ENCODE results near the gene SLAIN1. TPM values are rescaled to one million over a fixed set of nuclear protein-coding genes. Genes with fewer than 3 reads are reported as not detected.

The SLAIN1 gene
- polyA plus RNA-seq, 2 of the 4 experiments (the other 2 are of a cell fraction) = 0.43 to 3.6 TPM

- no peak for TF ChIP-seq KDM5A (IDR thresholded peaks at IDR 0.05)
- no peak for TF ChIP-seq EHF (CRISPR knock-in tag; IDR thresholded peaks at IDR 0.05)
- TF ChIP-seq MAZ (IDR thresholded peaks at IDR 0.05; ENCODE audit: borderline replicate concordance, low read depth, low read length) = no peak
- no peak for TF ChIP-seq HDAC2 (IDR thresholded peaks at IDR 0.05)
- no peak for TF ChIP-seq CBX2 (IDR thresholded peaks at IDR 0.05; ENCODE audit: borderline replicate concordance, low read depth)
- TF ChIP-seq RFX5 (IDR thresholded peaks at IDR 0.05) = no peak
- TF ChIP-seq HOXB13 (CRISPR knock-in tag; IDR thresholded peaks at IDR 0.05; ENCODE audit: low read depth) = no peak
- TF ChIP-seq FOSL2 (IDR thresholded peaks at IDR 0.05) = no peak
- no peak for TF ChIP-seq FOSL2 (CRISPR knock-in tag; IDR thresholded peaks at IDR 0.05)
- no peak for TF ChIP-seq CEBPB (IDR thresholded peaks at IDR 0.05)
- TF ChIP-seq TP53 (CRISPR knock-in tag; IDR thresholded peaks at IDR 0.05) = no peak
- TF ChIP-seq HMGXB4 (CRISPR knock-in tag; IDR thresholded peaks at IDR 0.05; ENCODE audit: borderline replicate concordance) = no peak
- FAIRE-seq = no peak
- no peak for ATAC-seq
- H3K4me2 ChIP-seq = no peak overlapping the region
- 0% methylated on average over 1 of the region's 1 CpG for WGBS (ENCODE audit: missing lambda C conversion rate)
- no peak overlapping the region for H3K4me3 ChIP-seq
- no peak for DNase-seq (ENCODE audit: low read depth in 1 of 2, low spot score in 1 of 2)
- ChIA-PET POLR2A (no interaction called here), CTCF (no interaction called here)
- H3K9me3 ChIP-seq = no peaks in the 10 kb centered on the region
- H3K27ac ChIP-seq = no peak overlapping the region
- H3K4me1 ChIP-seq = no peaks in the 10 kb centered on the region
These were observed 109.0 kb downstream of the SLAIN1 start for GRCh38 chr13:77806518-77806917.

- WGBS (ENCODE audit: missing lambda C conversion rate) = 15% methylated on average over 6 of the region's 6 CpGs
These were observed 110.1 kb downstream of the SLAIN1 start for GRCh38 chr13:77807431-77808135.

More at GRCh38 chr13:77807431-77808135, 110.1 kb downstream of the SLAIN1 start:
- H3K4me1 ChIP-seq = no peaks in the 10 kb centered on the region
- DNase-seq (ENCODE audit: low read depth in 1 of 2, low spot score in 1 of 2) (no peak), ATAC-seq (no peak), FAIRE-seq (no peak)
- TF ChIP-seq MAFK (IDR thresholded peaks at IDR 0.05; ENCODE audit: partially characterized antibody) (no peak), EP300 (IDR thresholded peaks at IDR 0.05) (no peak), NPAS2 (CRISPR knock-in tag; IDR thresholded peaks at IDR 0.05; ENCODE audit: borderline replicate concordance) (no peak), MYC (IDR thresholded peaks at IDR 0.05; ENCODE audit: borderline replicate concordance, low read length) (no peak), RAD21 (conservative IDR thresholded peaks at IDR 0.05 in 1 of 2, IDR thresholded peaks at IDR 0.05 in 1 of 2) (no peak), CEBPB (IDR thresholded peaks at IDR 0.05) (no peak), E2F6 (IDR thresholded peaks at IDR 0.05; ENCODE audit: borderline replicate concordance, low read depth) (no peak), CBX2 (IDR thresholded peaks at IDR 0.05; ENCODE audit: borderline replicate concordance, low read depth) (no peak), NR3C1 (IDR thresholded peaks at IDR 0.05) (no peak), GATA3 (IDR thresholded peaks at IDR 0.05; ENCODE audit: borderline replicate concordance) (no peak), HES2 (IDR thresholded peaks at IDR 0.05) (no peak), RCOR1 (IDR thresholded peaks at IDR 0.05; ENCODE audit: low read depth, low read length) (no peak), JUNB (IDR thresholded peaks at IDR 0.05) (no peak), CHD4 (IDR thresholded peaks at IDR 0.05; ENCODE audit: borderline replicate concordance) (no peak), PBX3 (IDR thresholded peaks at IDR 0.05) (no peak), ZFP36 (IDR thresholded peaks at IDR 0.05; ENCODE audit: borderline replicate concordance, partially characterized antibody) (no peak), CHD2 (IDR thresholded peaks at IDR 0.05; ENCODE audit: low read length, partially characterized antibody) (no peak)
- ChIA-PET POLR2A (no interaction called here), CTCF (no interaction called here)
- H3K9me3 ChIP-seq = no peaks in the 10 kb centered on the region
- no peak overlapping the region for H3K4me2 ChIP-seq
- no peak overlapping the region for H3K27ac ChIP-seq
- no peak overlapping the region for H3K4me3 ChIP-seq

All from A549 (cell line).